H1 (cell line): Measurements from ENCODE around the gene KLHL24. TPM values are rescaled to one million over a fixed set of nuclear protein-coding genes. Genes with fewer than 3 reads are reported as not detected.

Experiments
- EP300 ChIP-seq, 2 experiments: IDR thresholded peaks; 1 replicate in 1 of 2; 2 replicates in 1 of 2; pipeline ENCODE4 v1.6.1; 2011 to 2012; ENCODE audit warnings: low read depth in 2 of 2, low read length in 2 of 2, mild to moderate bottlenecking in 2 of 2, borderline replicate concordance in 1 of 2, inconsistent platforms in 1 of 2, moderate library complexity in 1 of 2
- RFX5 ChIP-seq: IDR thresholded peaks from 2 replicates; pipeline ENCODE4 v1.6.1; 2011; ENCODE audit warnings: low read depth, low read length, improper control_type of control experiment, borderline replicate concordance
- polyA plus RNA-seq, 7 experiments: library from polyadenylated mRNA; depleted of rRNA in 3 of 7; stranded (reverse) in 5 of 7; unstranded in 2 of 7; fragments of >200 nt in 5 of 7; fragments of 200-250 nt in 2 of 7; gene quantifications; 1 replicate in 5 of 7; 2 replicates in 1 of 7; 4 replicates in 1 of 7; pipeline versions ENCODE4 v1.2.1 to v1.2.3, GENCODE V29; 2011 to 2013; ENCODE audit warnings: missing spikeins in 2 of 7, mixed read lengths in 2 of 7
- total RNA-seq: library from RNA; stranded (reverse); fragmentation: NEBNext Ultra II Directional; extraction: Animal tissue kit (Norgen Biotek cat#: 25700); gene quantifications from 2 replicates; pipeline ENCODE4 v1.2.1, GENCODE V29; 2021
- TF ChIP-seq, protein P1 (sequence below): fragments of 300-600 bp; sonication (generic); IDR thresholded peaks from 2 replicates; pipeline ENCODE4 v1.7.1; 2012; ENCODE audit warnings: low read length, moderate library complexity, mild to moderate bottlenecking, inconsistent platforms; ENCODE audit not compliant: insufficient replicate concordance

KLHL24 gene
- total and polyA plus RNA-seq, 2 of the 8 experiments (the other 6 are each of a cell fraction or from before 2014, with no cell fraction given) = 12.5 to 36.2 TPM

GRCh38 chr3:183662099-183662498 is 26.7 kb downstream of the KLHL24 start (continued):
- TF ChIP-seq, protein P1, sequence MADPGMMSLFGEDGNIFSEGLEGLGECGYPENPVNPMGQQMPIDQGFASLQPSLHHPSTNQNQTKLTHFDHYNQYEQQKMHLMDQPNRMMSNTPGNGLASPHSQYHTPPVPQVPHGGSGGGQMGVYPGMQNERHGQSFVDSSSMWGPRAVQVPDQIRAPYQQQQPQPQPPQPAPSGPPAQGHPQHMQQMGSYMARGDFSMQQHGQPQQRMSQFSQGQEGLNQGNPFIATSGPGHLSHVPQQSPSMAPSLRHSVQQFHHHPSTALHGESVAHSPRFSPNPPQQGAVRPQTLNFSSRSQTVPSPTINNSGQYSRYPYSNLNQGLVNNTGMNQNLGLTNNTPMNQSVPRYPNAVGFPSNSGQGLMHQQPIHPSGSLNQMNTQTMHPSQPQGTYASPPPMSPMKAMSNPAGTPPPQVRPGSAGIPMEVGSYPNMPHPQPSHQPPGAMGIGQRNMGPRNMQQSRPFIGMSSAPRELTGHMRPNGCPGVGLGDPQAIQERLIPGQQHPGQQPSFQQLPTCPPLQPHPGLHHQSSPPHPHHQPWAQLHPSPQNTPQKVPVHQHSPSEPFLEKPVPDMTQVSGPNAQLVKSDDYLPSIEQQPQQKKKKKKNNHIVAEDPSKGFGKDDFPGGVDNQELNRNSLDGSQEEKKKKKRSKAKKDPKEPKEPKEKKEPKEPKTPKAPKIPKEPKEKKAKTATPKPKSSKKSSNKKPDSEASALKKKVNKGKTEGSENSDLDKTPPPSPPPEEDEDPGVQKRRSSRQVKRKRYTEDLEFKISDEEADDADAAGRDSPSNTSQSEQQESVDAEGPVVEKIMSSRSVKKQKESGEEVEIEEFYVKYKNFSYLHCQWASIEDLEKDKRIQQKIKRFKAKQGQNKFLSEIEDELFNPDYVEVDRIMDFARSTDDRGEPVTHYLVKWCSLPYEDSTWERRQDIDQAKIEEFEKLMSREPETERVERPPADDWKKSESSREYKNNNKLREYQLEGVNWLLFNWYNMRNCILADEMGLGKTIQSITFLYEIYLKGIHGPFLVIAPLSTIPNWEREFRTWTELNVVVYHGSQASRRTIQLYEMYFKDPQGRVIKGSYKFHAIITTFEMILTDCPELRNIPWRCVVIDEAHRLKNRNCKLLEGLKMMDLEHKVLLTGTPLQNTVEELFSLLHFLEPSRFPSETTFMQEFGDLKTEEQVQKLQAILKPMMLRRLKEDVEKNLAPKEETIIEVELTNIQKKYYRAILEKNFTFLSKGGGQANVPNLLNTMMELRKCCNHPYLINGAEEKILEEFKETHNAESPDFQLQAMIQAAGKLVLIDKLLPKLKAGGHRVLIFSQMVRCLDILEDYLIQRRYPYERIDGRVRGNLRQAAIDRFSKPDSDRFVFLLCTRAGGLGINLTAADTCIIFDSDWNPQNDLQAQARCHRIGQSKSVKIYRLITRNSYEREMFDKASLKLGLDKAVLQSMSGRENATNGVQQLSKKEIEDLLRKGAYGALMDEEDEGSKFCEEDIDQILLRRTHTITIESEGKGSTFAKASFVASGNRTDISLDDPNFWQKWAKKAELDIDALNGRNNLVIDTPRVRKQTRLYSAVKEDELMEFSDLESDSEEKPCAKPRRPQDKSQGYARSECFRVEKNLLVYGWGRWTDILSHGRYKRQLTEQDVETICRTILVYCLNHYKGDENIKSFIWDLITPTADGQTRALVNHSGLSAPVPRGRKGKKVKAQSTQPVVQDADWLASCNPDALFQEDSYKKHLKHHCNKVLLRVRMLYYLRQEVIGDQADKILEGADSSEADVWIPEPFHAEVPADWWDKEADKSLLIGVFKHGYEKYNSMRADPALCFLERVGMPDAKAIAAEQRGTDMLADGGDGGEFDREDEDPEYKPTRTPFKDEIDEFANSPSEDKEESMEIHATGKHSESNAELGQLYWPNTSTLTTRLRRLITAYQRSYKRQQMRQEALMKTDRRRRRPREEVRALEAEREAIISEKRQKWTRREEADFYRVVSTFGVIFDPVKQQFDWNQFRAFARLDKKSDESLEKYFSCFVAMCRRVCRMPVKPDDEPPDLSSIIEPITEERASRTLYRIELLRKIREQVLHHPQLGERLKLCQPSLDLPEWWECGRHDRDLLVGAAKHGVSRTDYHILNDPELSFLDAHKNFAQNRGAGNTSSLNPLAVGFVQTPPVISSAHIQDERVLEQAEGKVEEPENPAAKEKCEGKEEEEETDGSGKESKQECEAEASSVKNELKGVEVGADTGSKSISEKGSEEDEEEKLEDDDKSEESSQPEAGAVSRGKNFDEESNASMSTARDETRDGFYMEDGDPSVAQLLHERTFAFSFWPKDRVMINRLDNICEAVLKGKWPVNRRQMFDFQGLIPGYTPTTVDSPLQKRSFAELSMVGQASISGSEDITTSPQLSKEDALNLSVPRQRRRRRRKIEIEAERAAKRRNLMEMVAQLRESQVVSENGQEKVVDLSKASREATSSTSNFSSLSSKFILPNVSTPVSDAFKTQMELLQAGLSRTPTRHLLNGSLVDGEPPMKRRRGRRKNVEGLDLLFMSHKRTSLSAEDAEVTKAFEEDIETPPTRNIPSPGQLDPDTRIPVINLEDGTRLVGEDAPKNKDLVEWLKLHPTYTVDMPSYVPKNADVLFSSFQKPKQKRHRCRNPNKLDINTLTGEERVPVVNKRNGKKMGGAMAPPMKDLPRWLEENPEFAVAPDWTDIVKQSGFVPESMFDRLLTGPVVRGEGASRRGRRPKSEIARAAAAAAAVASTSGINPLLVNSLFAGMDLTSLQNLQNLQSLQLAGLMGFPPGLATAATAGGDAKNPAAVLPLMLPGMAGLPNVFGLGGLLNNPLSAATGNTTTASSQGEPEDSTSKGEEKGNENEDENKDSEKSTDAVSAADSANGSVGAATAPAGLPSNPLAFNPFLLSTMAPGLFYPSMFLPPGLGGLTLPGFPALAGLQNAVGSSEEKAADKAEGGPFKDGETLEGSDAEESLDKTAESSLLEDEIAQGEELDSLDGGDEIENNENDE = no peak
- TF ChIP-seq EP300 (IDR thresholded peaks at IDR 0.05; ENCODE audit: borderline replicate concordance in 1 of 2, low read depth in 2 of 2, low read length in 2 of 2) (no peak), RFX5 (no peak)
- TF ChIP-seq, all 59 proteins: peak for 0
